ENCODE measurements around the gene GRM2.
A peak's percentile ranks its signal among the peaks of the same experiment; 100 is the strongest.

GRM2 gene

GRCh38 chr3:51679777-51680176 is 27.1 kb upstream of the GRM2 start:
- H3K4me3 ChIP-seq (ENCODE audit: low read length in 2 of 2), result no peak overlapping the region
- H3K4me1 ChIP-seq (ENCODE audit: control insufficient read depth in 2 of 2, insufficient read depth in 2 of 2, low read length in 2 of 2), result peaks cover 19% of the 10 kb centered on the region in 2 donors
- H3K9me3 ChIP-seq (ENCODE audit: control insufficient read depth in 2 of 2, low read length in 2 of 2), result no peaks in the 10 kb centered on the region
- no peak overlapping the region for H3K9ac ChIP-seq (ENCODE audit: low read depth in 1 of 2, low read length in 2 of 2)
- H3K27ac ChIP-seq (ENCODE audit: low read depth in 2 of 2, low read length in 2 of 2), result no peak overlapping the region
- H3K27me3 ChIP-seq (ENCODE audit: control insufficient read depth in 2 of 2, insufficient read depth in 2 of 2, low read length in 2 of 2), result no peaks in the 10 kb centered on the region
- peaks cover 10 to 38% of the 10 kb centered on the region in 2 donors for H3K36me3 ChIP-seq (ENCODE audit: control insufficient read depth in 2 of 2, insufficient read depth in 2 of 2, low read length in 2 of 2)

GRCh38 chr3:51680196-51680595 is 26.7 kb upstream of the GRM2 start:
- no peaks in the 10 kb centered on the region for H3K9me3 ChIP-seq (ENCODE audit: control insufficient read depth in 2 of 2, low read length in 2 of 2)
- peak overlapping the region in 1 of 2 donors; percentile 52 for H3K27ac ChIP-seq (ENCODE audit: low read depth in 2 of 2, low read length in 2 of 2)
- H3K4me3 ChIP-seq (ENCODE audit: low read length in 2 of 2), result no peak overlapping the region
- H3K36me3 ChIP-seq (ENCODE audit: control insufficient read depth in 2 of 2, insufficient read depth in 2 of 2, low read length in 2 of 2), result peaks cover 8 to 38% of the 10 kb centered on the region in 2 donors
- peaks cover 19% of the 10 kb centered on the region in 2 donors for H3K4me1 ChIP-seq (ENCODE audit: control insufficient read depth in 2 of 2, insufficient read depth in 2 of 2, low read length in 2 of 2)
- H3K9ac ChIP-seq (ENCODE audit: low read depth in 1 of 2, low read length in 2 of 2), result no peak overlapping the region
- H3K27me3 ChIP-seq (ENCODE audit: control insufficient read depth in 2 of 2, insufficient read depth in 2 of 2, low read length in 2 of 2), result no peaks in the 10 kb centered on the region

GRCh38 chr3:51680663-51681230 is 26.1 kb upstream of the GRM2 start:
- Histone ChIP-seq H3K9me3 (ENCODE audit: control insufficient read depth in 2 of 2, low read length in 2 of 2) (no peaks in the 10 kb centered on the region), H3K4me3 (ENCODE audit: low read length in 2 of 2) (no peak overlapping the region), H3K27me3 (ENCODE audit: control insufficient read depth in 2 of 2, insufficient read depth in 2 of 2, low read length in 2 of 2) (no peaks in the 10 kb centered on the region), H3K4me1 (ENCODE audit: control insufficient read depth in 2 of 2, insufficient read depth in 2 of 2, low read length in 2 of 2) (peaks cover 19 to 21% of the 10 kb centered on the region in 2 donors), H3K36me3 (ENCODE audit: control insufficient read depth in 2 of 2, insufficient read depth in 2 of 2, low read length in 2 of 2) (peaks cover 7 to 39% of the 10 kb centered on the region in 2 donors), H3K27ac (ENCODE audit: low read depth in 2 of 2, low read length in 2 of 2) (peak overlapping the region; percentile 41 to 52), H3K9ac (ENCODE audit: low read depth in 1 of 2, low read length in 2 of 2) (no peak overlapping the region)

- H3K4me3 ChIP-seq (ENCODE audit: low read length in 2 of 2), result peak overlapping the region in 1 of 2 donors; percentile 37
- H3K9me3 ChIP-seq (ENCODE audit: control insufficient read depth in 2 of 2, low read length in 2 of 2), result no peaks in the 10 kb centered on the region
- peaks cover 10 to 38% of the 10 kb centered on the region in 2 donors for H3K36me3 ChIP-seq (ENCODE audit: control insufficient read depth in 2 of 2, insufficient read depth in 2 of 2, low read length in 2 of 2)
- H3K4me1 ChIP-seq (ENCODE audit: control insufficient read depth in 2 of 2, insufficient read depth in 2 of 2, low read length in 2 of 2), result peaks cover 19 to 28% of the 10 kb centered on the region in 2 donors
- no peaks in the 10 kb centered on the region for H3K27me3 ChIP-seq (ENCODE audit: control insufficient read depth in 2 of 2, insufficient read depth in 2 of 2, low read length in 2 of 2)
- H3K27ac ChIP-seq (ENCODE audit: low read depth in 2 of 2, low read length in 2 of 2), result peak overlapping the region; percentile 41 to 52
- H3K9ac ChIP-seq (ENCODE audit: low read depth in 1 of 2, low read length in 2 of 2), result peak overlapping the region in 1 of 2 donors; percentile 23
These were observed 25.4 kb upstream of the GRM2 start for GRCh38 chr3:51681453-51681852.

- Histone ChIP-seq H3K9ac (ENCODE audit: low read depth in 1 of 2, low read length in 2 of 2) (no peak overlapping the region), H3K27me3 (ENCODE audit: control insufficient read depth in 2 of 2, insufficient read depth in 2 of 2, low read length in 2 of 2) (no peaks in the 10 kb centered on the region), H3K9me3 (ENCODE audit: control insufficient read depth in 2 of 2, low read length in 2 of 2) (no peaks in the 10 kb centered on the region), H3K4me1 (ENCODE audit: control insufficient read depth in 2 of 2, insufficient read depth in 2 of 2, low read length in 2 of 2) (peaks cover 19 to 28% of the 10 kb centered on the region in 2 donors), H3K27ac (ENCODE audit: low read depth in 2 of 2, low read length in 2 of 2) (peak overlapping the region; percentile 12 to 52), H3K4me3 (ENCODE audit: low read length in 2 of 2) (peak overlapping the region in 1 of 2 donors; percentile 37), H3K36me3 (ENCODE audit: control insufficient read depth in 2 of 2, insufficient read depth in 2 of 2, low read length in 2 of 2) (peaks cover 10 to 40% of the 10 kb centered on the region in 2 donors)
These were observed 24.8 kb upstream of the GRM2 start for GRCh38 chr3:51682079-51682478.

GRCh38 chr3:51682526-51682925 is 24.3 kb upstream of the GRM2 start:
- Histone ChIP-seq H3K9me3 (ENCODE audit: control insufficient read depth in 2 of 2, low read length in 2 of 2) (no peaks in the 10 kb centered on the region), H3K27ac (ENCODE audit: low read depth in 2 of 2, low read length in 2 of 2) (no peak overlapping the region), H3K4me3 (ENCODE audit: low read length in 2 of 2) (no peak overlapping the region), H3K36me3 (ENCODE audit: control insufficient read depth in 2 of 2, insufficient read depth in 2 of 2, low read length in 2 of 2) (peaks cover 10 to 40% of the 10 kb centered on the region in 2 donors), H3K9ac (ENCODE audit: low read depth in 1 of 2, low read length in 2 of 2) (peak overlapping the region in 1 of 2 donors; percentile 9), H3K4me1 (ENCODE audit: control insufficient read depth in 2 of 2, insufficient read depth in 2 of 2, low read length in 2 of 2) (peaks cover 19 to 28% of the 10 kb centered on the region in 2 donors), H3K27me3 (ENCODE audit: control insufficient read depth in 2 of 2, insufficient read depth in 2 of 2, low read length in 2 of 2) (no peaks in the 10 kb centered on the region)

- peaks cover 13 to 49% of the 10 kb centered on the region in 2 donors for H3K36me3 ChIP-seq (ENCODE audit: control insufficient read depth in 2 of 2, insufficient read depth in 2 of 2, low read length in 2 of 2)
- H3K27me3 ChIP-seq (ENCODE audit: control insufficient read depth in 2 of 2, insufficient read depth in 2 of 2, low read length in 2 of 2), result no peaks in the 10 kb centered on the region
- no peak overlapping the region for H3K4me3 ChIP-seq (ENCODE audit: low read length in 2 of 2)
- H3K9me3 ChIP-seq (ENCODE audit: control insufficient read depth in 2 of 2, low read length in 2 of 2), result no peaks in the 10 kb centered on the region
- H3K4me1 ChIP-seq (ENCODE audit: control insufficient read depth in 2 of 2, insufficient read depth in 2 of 2, low read length in 2 of 2), result peaks cover 19 to 28% of the 10 kb centered on the region in 2 donors
- no peak overlapping the region for H3K9ac ChIP-seq (ENCODE audit: low read depth in 1 of 2, low read length in 2 of 2)
- no peak overlapping the region for H3K27ac ChIP-seq (ENCODE audit: low read depth in 2 of 2, low read length in 2 of 2)
These were observed 23.3 kb upstream of the GRM2 start for GRCh38 chr3:51683566-51683965.

GRCh38 chr3:51684971-51685751 is 21.7 kb upstream of the GRM2 start:
- peak overlapping the region in 1 of 2 donors; percentile 54 for H3K27ac ChIP-seq (ENCODE audit: low read depth in 2 of 2, low read length in 2 of 2)
- H3K36me3 ChIP-seq (ENCODE audit: control insufficient read depth in 2 of 2, insufficient read depth in 2 of 2, low read length in 2 of 2), result peaks cover 18 to 47% of the 10 kb centered on the region in 2 donors
- H3K4me1 ChIP-seq (ENCODE audit: control insufficient read depth in 2 of 2, insufficient read depth in 2 of 2, low read length in 2 of 2), result peaks cover 19 to 26% of the 10 kb centered on the region in 2 donors

GRCh38 chr3:51686056-51686455 is 20.8 kb upstream of the GRM2 start:
- no peaks in the 10 kb centered on the region for H3K9me3 ChIP-seq (ENCODE audit: control insufficient read depth in 2 of 2, low read length in 2 of 2)
- H3K4me1 ChIP-seq (ENCODE audit: control insufficient read depth in 2 of 2, insufficient read depth in 2 of 2, low read length in 2 of 2), result peaks cover 10 to 18% of the 10 kb centered on the region in 2 donors
- H3K4me3 ChIP-seq (ENCODE audit: low read length in 2 of 2), result no peak overlapping the region
- no peaks in the 10 kb centered on the region for H3K27me3 ChIP-seq (ENCODE audit: control insufficient read depth in 2 of 2, insufficient read depth in 2 of 2, low read length in 2 of 2)
- H3K36me3 ChIP-seq (ENCODE audit: control insufficient read depth in 2 of 2, insufficient read depth in 2 of 2, low read length in 2 of 2), result peaks cover 24 to 47% of the 10 kb centered on the region in 2 donors
- no peak overlapping the region for H3K9ac ChIP-seq (ENCODE audit: low read depth in 1 of 2, low read length in 2 of 2)
- H3K27ac ChIP-seq (ENCODE audit: low read depth in 2 of 2, low read length in 2 of 2), result peak overlapping the region in 1 of 2 donors; percentile 54

More at GRCh38 chr3:51684971-51685751, 21.7 kb upstream of the GRM2 start:
- no peaks in the 10 kb centered on the region for H3K27me3 ChIP-seq (ENCODE audit: control insufficient read depth in 2 of 2, insufficient read depth in 2 of 2, low read length in 2 of 2)
- no peak overlapping the region for H3K9ac ChIP-seq (ENCODE audit: low read depth in 1 of 2, low read length in 2 of 2)
- no peaks in the 10 kb centered on the region for H3K9me3 ChIP-seq (ENCODE audit: control insufficient read depth in 2 of 2, low read length in 2 of 2)
- no peak overlapping the region for H3K4me3 ChIP-seq (ENCODE audit: low read length in 2 of 2)

- Histone ChIP-seq H3K9me3 (ENCODE audit: control insufficient read depth in 2 of 2, low read length in 2 of 2) (no peaks in the 10 kb centered on the region), H3K9ac (ENCODE audit: low read depth in 1 of 2, low read length in 2 of 2) (no peak overlapping the region), H3K4me1 (ENCODE audit: control insufficient read depth in 2 of 2, insufficient read depth in 2 of 2, low read length in 2 of 2) (peaks cover 4 to 12% of the 10 kb centered on the region in 2 donors), H3K27me3 (ENCODE audit: control insufficient read depth in 2 of 2, insufficient read depth in 2 of 2, low read length in 2 of 2) (no peaks in the 10 kb centered on the region), H3K27ac (ENCODE audit: low read depth in 2 of 2, low read length in 2 of 2) (peak overlapping the region in 1 of 2 donors; percentile 54), H3K36me3 (ENCODE audit: control insufficient read depth in 2 of 2, insufficient read depth in 2 of 2, low read length in 2 of 2) (peaks cover 24 to 47% of the 10 kb centered on the region in 2 donors), H3K4me3 (ENCODE audit: low read length in 2 of 2) (no peak overlapping the region)
These were observed 20.2 kb upstream of the GRM2 start for GRCh38 chr3:51686512-51687215.
